Neural cell (in vitro differentiated cells): Measurements from ENCODE around the gene APOL4.

Experiments
- EZH2 ChIP-seq: fragments of 200-600, 300-800 bp; shearing (Covaris generic), sonication (generic); IDR thresholded peaks from 2 replicates; pipeline ENCODE4 v1.6.1; 2014; ENCODE audit warnings: antibody characterized with exemption, low read length, borderline replicate concordance, mild to moderate bottlenecking; ENCODE audit not compliant: insufficient read depth, poor library complexity, severe bottlenecking
- POLR2AphosphoS5 ChIP-seq: IDR thresholded peaks from 2 replicates; pipeline ENCODE4 v1.6.1; 2012
- SMC3 ChIP-seq: fragments of 450-650 bp; conservative IDR thresholded peaks from 2 replicates; pipeline ENCODE4 v1.6.1; 2014; ENCODE audit warnings: antibody characterized with exemption, mild to moderate bottlenecking, moderate library complexity; ENCODE audit not compliant: poor library complexity
- TF ChIP-seq, protein P1 (sequence below): IDR thresholded peaks from 2 replicates; pipeline ENCODE4 v1.6.1; 2012; ENCODE audit warnings: borderline replicate concordance
- TF ChIP-seq, protein P2 (sequence below): fragments of 450-650 bp; IDR thresholded peaks from 2 replicates; pipeline ENCODE4 v1.5.1; 2014; ENCODE audit warnings: antibody characterized with exemption, mild to moderate bottlenecking, moderate library complexity; ENCODE audit not compliant: poor library complexity, severe bottlenecking

DNA sequence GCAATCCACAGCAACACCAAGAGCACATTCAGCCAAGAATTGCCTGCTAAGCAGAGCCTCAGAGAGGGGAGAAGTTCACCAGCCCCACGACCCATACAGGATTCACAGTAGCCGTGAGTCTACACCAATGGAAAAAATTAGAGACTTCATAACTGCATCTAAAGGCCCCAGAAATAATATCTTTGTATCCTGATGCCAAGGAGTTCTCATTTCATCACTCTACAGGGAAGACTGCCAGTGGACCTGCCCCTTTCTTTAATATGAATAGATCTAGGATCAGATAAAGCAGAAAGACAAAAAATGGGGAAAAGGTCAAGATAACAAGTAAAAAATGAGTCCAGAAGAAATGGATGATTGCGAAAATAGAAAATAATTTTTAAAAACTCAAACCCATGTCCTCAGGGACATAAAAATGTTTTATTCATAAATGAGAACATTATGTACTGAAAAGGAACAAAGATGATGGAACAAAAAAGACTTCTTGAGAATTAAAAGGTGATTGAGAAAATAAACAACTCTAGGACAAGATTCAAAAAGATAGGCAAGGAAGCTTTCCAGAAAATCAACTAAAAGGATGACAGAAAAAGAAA, 50.5 kb downstream of the APOL4 start:
- TF ChIP-seq, protein P1, sequence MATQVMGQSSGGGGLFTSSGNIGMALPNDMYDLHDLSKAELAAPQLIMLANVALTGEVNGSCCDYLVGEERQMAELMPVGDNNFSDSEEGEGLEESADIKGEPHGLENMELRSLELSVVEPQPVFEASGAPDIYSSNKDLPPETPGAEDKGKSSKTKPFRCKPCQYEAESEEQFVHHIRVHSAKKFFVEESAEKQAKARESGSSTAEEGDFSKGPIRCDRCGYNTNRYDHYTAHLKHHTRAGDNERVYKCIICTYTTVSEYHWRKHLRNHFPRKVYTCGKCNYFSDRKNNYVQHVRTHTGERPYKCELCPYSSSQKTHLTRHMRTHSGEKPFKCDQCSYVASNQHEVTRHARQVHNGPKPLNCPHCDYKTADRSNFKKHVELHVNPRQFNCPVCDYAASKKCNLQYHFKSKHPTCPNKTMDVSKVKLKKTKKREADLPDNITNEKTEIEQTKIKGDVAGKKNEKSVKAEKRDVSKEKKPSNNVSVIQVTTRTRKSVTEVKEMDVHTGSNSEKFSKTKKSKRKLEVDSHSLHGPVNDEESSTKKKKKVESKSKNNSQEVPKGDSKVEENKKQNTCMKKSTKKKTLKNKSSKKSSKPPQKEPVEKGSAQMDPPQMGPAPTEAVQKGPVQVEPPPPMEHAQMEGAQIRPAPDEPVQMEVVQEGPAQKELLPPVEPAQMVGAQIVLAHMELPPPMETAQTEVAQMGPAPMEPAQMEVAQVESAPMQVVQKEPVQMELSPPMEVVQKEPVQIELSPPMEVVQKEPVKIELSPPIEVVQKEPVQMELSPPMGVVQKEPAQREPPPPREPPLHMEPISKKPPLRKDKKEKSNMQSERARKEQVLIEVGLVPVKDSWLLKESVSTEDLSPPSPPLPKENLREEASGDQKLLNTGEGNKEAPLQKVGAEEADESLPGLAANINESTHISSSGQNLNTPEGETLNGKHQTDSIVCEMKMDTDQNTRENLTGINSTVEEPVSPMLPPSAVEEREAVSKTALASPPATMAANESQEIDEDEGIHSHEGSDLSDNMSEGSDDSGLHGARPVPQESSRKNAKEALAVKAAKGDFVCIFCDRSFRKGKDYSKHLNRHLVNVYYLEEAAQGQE = no peak
- TF ChIP-seq SMC3 (no peak), POLR2AphosphoS5 (no peak), EZH2 (no peak)
- TF ChIP-seq, protein P2, sequence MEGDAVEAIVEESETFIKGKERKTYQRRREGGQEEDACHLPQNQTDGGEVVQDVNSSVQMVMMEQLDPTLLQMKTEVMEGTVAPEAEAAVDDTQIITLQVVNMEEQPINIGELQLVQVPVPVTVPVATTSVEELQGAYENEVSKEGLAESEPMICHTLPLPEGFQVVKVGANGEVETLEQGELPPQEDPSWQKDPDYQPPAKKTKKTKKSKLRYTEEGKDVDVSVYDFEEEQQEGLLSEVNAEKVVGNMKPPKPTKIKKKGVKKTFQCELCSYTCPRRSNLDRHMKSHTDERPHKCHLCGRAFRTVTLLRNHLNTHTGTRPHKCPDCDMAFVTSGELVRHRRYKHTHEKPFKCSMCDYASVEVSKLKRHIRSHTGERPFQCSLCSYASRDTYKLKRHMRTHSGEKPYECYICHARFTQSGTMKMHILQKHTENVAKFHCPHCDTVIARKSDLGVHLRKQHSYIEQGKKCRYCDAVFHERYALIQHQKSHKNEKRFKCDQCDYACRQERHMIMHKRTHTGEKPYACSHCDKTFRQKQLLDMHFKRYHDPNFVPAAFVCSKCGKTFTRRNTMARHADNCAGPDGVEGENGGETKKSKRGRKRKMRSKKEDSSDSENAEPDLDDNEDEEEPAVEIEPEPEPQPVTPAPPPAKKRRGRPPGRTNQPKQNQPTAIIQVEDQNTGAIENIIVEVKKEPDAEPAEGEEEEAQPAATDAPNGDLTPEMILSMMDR = no peak
